Stimulated activated CD4-positive, alpha-beta T cell treated with anti-CD3 and anti-CD28 coated beads, Interleukin-4, amount 100 ng/mL, for 48 hours (primary cell): ENCODE measurements around the gene FAM24B.
"Not testable (repeated sequence)": the region's sequence is repeated elsewhere in the genome, so short reads cannot be mapped to it uniquely, and the experiment has no call there.

Experiments used
- DNase-seq, 2 donors: peaks; one replicate each; pipeline ENCODE4 v3.0.0-alpha.2; 2020; ENCODE audit warnings: low read depth in 2 of 2

The FAM24B gene

GRCh38 chr10:122858042-122858441 lies 21.3 kb downstream of the FAM24B start:
- DNase-seq = not testable (repeated sequence)

- DNase-seq = no peak
Measured at GRCh38 chr10:122856902-122857301, 22.5 kb downstream of the FAM24B start.

GRCh38 chr10:122855745-122856144 lies 23.6 kb downstream of the FAM24B start:
- no peak for DNase-seq

GRCh38 chr10:122854648-122855047 lies 24.7 kb downstream of the FAM24B start:
- DNase-seq = no peak

GRCh38 chr10:122853665-122854313 lies 25.6 kb downstream of the FAM24B start:
- DNase-seq = no peak

- no peak for DNase-seq
Measured at GRCh38 chr10:122852261-122852660, 27.1 kb downstream of the FAM24B start.

- DNase-seq = no peak
Measured at GRCh38 chr10:122850705-122851640, 28.4 kb downstream of the FAM24B start.

- DNase-seq = no peak
Measured at GRCh38 chr10:122849900-122850605, 29.3 kb downstream of the FAM24B start.

GRCh38 chr10:122849090-122849489 lies 30.3 kb downstream of the FAM24B start:
- no peak for DNase-seq

- DNase-seq = no peak
Measured at GRCh38 chr10:122847782-122848604, 31.4 kb downstream of the FAM24B start.

GRCh38 chr10:122845783-122846332 lies 33.5 kb downstream of the FAM24B start, which contains the start of gene CUZD1:
TSS of gene CUZD1 (minus strand) at chr10:122845857. CDS start at chr10:122845843, 14 bp downstream.
- no peak for DNase-seq

- DNase-seq = no peak
Measured at GRCh38 chr10:122844146-122844545, 35.2 kb downstream of the FAM24B start.

GRCh38 chr10:122841569-122841968 lies 37.8 kb downstream of the FAM24B start:
- DNase-seq = no peak

GRCh38 chr10:122839505-122839904 lies 39.9 kb downstream of the FAM24B start:
- no peak for DNase-seq

GRCh38 chr10:122838880-122839279 lies 40.5 kb downstream of the FAM24B start:
- no peak for DNase-seq

- no peak for DNase-seq
Measured at GRCh38 chr10:122835908-122836307, 43.5 kb downstream of the FAM24B start.

- DNase-seq = no peak
Measured at GRCh38 chr10:122830965-122831353, 48.4 kb downstream of the FAM24B start.

- DNase-seq = no peak
Measured at GRCh38 chr10:122830273-122830964, 49.0 kb downstream of the FAM24B start.

GRCh38 chr10:122829454-122829853 lies 49.9 kb downstream of the FAM24B start:
- DNase-seq = no peak

- DNase-seq = no peak
Measured at GRCh38 chr10:122828716-122829255, 50.6 kb downstream of the FAM24B start.
